HL-60/S4 (cell line): Measurements from ENCODE around the gene CNGA1.
"Not testable (repeated sequence)": the region's sequence is repeated elsewhere in the genome, so short reads cannot be mapped to it uniquely, and the experiment has no call there.

Source experiments
- in situ Hi-C: fragments of 300-500 bp; cut with MboI; formaldehyde crosslinking; loops from 2 replicates; pipeline ENCODE4 v1.14.3; 2022; ENCODE audit warnings: low sequenced_read_pairs

CNGA1 gene

DNA sequence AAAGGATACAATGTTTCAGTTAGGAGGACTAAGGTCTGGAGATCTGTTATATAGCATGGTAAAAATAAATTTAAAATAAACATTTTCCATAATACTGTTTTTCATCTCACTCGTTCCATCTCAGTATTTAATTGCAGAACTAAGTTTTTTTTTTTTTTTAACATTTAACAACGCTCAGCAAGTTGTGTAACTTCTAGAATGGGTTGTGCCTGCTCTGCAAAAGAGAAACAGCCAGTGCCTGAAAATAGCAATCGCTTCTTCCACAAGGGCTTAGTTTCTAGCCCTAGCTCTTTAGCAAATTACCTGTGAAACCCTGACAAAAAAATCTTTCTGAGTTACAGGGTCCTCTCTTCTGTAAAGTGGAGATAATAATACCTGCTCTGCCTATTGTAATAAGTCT lies 41.9 kb downstream of the CNGA1 start:
- in situ Hi-C loops, result no loop called here

DNA sequence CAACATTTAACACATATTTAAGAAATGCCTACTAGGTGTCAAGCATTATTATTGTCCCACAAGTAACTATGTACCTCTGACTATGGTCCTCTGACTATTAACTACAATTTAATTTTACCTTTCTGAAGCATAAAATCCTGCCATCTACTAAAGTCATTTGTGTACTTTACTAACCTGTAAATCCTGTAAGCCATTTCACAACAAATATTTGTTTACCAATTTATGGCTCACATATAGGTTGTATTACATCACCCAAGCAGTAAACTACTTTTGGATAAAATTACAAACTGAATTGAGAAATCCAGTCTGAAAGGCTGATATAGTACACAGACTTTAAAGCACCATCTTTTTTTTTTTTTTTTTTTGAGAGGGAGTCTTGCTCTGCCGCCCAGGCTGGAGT lies 43.8 kb downstream of the CNGA1 start:
- in situ Hi-C loops, result no loop called here

DNA sequence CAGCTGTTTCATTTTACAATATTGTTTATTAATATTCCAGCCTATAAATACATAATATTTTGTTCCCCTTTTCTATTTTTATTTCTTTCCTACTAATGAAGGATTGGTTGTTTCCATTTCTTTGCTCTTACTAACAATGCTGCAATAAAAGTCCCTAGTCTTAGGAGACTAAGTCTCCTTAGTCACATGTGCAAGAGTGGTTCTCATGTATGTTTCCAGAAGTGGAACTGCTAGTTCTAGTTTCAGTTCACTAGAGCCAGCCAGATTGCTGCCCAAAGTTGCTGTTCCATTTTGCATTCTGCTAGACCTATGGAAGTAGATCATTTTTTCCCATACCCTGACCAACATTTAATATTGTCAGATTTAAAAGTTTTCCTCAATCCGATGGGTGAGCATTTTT lies 44.3 kb downstream of the CNGA1 start:
- in situ Hi-C loops, result no loop called here

DNA sequence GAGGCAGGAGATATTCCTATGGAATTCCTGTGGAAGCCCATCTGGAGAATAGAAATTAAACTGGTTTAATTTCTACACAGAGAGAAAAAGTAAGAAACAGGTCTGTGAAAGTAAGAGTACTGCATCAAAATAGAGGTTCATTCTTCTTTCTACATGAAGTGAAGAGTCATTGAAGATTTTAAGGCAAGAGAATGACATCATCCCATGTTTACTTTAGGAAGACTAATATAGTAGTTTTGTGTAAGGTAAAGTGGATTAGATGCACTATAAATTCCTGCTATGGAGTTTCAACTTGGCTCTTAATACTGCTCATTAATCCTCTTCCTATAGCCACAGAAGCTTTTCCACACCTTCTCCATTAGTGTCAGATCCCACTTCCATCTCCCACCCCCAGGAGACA lies 47.6 kb downstream of the CNGA1 start:
- in situ Hi-C loops, result no loop called here

DNA sequence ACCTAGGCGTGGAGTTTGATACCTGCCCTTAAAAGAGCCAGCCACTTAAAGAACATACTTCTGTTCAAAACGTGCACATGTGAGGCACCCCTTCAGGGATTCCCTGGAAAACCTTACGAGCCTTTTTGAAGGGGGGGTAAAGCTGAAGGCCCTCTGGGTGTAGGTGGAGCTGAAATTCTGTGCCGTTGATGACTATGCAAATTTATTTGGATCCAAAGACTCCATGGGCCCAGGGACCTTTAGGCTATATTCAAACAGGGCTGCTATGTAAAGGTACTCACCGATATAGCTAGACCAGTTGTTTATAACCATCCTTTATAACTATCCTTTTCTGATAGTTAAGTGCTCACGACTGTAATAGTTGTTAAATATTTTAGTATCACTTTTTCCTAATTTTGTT lies 61.8 kb downstream of the CNGA1 start:
- in situ Hi-C loops, result no loop called here

DNA sequence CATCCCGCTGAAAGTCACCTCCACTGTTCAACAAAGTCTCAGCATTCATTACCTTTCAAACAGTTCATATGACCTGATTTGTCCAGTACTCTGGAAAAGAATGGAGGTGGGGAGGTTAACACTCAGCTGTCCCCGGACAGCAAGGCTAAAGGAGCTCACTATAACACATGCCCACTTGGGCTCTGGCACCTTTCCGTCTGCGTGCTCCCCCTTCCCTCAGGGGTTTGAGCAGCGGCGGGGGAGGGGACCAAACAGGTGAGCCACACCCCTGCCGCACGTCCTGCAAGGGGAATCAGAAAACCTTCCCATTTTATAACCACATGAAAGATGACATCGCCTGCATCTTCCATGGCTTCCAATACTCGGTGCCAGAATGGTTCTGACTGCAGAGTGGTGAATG lies 62.2 kb downstream of the CNGA1 start:
- in situ Hi-C loops, result no loop called here

DNA sequence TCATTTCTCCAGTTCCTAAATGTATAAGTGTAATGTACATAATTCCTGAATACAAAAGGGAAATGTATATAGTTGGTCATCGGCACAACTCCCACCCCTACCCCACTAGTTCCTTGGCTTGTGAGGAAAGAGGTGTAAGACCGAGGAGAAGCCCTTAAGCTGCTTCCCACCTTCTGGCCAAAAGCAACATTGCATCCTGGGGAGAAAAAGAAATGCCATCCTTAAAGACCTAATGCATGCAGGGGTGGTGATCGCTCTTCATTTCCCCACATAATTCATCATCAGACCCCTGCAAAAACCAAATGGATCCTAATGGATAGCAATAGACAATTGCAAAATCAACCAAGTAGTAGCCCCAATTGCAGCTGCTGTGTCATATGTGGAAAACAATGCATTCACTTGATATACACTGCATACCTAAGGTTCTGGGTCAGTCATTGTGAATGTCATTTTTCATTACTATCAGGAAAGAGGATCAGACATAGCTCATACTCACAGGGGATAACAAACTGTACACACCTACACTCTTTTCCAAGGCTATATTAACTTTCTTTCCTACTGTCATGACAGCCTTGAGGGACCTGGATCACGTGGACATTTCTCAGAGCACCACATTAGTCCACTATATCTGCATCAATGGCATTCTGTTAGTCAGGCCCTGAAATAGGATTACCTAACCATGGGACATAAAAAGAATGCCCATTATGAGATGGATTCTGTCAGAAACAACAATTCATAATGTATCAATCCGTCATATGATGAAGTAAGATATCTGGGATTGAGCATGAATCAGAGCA lies 70.4 kb downstream of the CNGA1 start:
- in situ Hi-C loops, result no loop called here

DNA sequence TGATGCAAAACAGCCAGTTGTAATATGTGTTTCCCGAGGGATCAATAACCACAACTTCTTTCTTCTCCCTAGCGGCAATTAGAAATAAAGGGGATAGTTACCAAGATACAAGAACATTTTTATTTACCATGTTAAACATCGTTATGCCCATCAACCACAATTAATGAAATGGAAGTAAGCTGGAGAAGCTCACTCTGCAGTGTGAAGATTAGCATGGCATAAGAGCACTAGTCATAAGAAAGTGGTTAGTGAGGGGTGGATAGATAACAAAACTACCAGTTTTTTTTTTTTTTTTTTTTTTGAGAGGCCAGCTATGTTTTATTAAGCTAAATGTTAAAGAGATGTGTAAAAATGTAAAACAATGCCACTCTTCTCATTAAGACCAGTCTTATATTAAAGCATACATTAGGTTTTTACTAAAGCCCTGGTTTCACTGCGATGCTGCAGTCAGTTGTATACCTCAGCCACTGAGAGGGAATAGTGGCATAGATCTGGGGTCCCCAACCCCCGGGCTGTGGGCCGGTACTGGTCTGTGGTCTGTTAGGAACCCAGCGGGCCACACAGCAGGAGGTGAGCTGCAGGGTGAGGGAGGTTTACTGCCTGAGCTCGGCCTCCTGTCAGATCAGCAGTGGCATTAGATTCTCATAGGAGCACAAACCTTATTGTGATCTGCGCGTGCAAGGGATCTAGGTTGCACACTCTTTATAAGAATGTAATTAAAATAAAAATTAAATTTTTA lies 74.2 kb downstream of the CNGA1 start:
- in situ Hi-C loops, result no loop called here

DNA sequence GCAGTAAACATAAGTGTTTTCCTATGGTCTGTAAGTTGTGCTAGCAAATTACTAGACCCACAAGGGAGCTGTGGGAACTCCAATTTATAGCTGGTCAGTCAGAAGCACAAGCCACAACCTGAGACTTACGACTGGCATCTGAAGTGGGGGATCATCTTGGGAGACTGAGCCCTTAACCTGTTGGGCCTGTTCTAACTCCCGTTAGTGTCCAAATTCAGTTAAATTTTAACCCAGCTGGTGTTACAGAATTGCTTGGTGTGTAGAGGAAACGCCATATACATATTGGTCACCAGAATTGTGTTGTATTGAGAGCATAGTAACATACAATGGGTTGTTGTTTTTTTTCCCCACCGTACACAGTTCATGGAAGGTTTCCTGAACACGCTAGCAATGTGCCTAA lies 77.0 kb downstream of the CNGA1 start:
- in situ Hi-C loops, result loop anchor here (10.0 kb wide), 1 partner anchor 255 kb away; no protein-coding TSS in a partner anchor

DNA sequence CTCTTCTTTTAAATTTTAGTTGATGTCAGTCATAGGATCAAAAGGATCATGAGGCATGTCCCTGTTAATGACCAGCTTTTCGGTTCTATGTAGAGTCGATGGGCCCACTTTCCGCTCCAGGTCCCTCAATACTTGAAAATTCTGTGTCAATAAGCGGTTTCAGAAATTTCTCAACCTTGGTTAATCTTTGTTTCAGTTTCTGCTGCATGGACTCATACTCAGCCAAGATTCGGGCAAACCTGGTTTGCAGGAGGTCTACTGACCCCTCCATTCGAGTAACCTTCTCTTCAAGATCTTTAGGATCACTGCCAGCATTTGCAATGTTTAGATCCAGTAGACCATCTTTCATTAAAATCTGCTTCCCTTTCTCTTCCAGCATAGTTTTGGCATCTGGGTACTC lies 80.1 kb downstream of the CNGA1 start:
- in situ Hi-C loops, result loop anchor here (10.0 kb wide), 1 partner anchor 252 kb away; no protein-coding TSS in a partner anchor

DNA sequence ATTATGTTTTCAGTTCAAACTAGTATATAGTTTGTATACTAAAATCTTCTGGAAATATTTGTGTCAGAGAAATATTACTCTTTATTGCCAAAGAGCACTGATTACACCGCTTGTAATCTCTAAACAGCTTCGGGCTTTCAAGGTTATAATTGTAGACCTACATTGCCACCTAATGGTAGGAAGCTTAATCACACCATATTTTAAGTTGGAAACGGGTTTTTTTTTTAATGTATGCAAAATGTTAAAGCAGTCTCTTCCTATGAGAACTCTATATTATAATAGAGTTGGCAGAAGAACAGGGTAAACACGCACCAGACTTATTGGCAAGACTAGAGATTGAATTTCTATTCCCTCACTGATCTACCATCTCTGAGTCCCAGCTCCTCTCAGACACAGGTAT lies 82.6 kb downstream of the CNGA1 start:
- in situ Hi-C loops, result loop anchor here (10.0 kb wide), 1 partner anchor 249 kb away; no protein-coding TSS in a partner anchor

DNA sequence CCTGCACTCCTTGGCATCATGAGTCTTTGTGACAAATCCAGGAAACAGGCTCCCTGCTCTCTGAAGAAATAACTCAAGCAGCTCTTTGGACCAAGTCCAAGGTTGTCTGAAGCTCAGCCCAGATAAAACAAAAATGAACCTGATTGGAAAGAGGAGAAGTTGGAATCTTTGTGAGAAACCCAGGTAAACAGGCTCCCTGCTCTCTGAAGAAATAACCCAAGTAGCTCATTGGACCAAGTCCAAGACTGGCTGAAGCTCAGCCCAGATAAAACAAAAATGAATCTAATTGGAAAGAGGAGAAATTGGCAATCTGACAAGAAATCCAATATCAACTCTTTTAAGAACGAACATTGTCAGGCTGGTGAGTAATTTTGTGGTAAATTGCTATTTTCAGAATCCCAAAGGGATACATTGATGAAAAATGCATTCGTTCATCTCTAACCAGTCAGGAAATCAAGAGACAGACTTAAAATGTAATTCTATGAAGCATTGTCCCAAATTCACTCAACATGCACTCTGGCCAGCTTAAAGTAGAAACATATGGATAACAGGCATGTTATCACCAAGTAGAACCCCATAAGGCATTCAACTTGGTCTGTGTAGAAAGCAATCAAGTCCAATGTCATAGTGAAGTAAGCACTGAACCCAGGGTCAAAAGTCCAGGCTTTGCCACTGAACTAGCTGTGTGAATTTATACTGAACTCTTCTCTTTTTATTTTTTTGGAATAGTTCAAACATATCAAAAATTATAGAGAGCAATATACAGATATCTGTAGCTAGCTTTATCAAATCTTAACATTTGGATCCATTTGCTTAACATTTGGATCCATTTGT lies 85.3 kb downstream of the CNGA1 start:
- in situ Hi-C loops, result loop anchor here (10.0 kb wide), 1 partner anchor 246 kb away; no protein-coding TSS in a partner anchor

DNA sequence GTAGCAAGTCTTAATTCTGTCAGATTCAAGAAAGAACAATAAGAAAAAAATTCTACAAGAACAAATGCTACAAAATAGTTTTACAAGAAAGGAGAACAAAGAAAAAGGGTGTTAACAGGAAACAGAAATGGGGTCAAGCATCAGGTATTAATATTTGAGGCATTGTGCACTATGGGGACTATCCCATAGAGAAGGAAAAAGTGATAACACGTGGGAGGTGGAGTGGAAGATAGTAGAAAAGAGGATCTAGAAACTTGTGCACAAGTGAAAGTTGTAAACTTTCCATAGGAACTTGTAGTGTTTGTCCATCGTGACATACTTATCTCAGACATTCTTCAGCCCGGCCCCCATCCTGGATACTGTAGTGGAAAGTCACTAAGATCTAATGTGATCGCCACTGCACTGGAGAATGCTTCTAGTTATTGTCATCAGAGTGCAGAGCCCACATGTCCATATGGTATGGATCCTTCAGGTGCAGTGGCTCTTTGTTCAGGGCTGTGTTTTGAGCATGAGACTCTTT lies 86.7 kb downstream of the CNGA1 start:
- in situ Hi-C loops, result loop anchor here (10.0 kb wide), 2 partner anchors 225 to 245 kb away; no protein-coding TSS in a partner anchor

DNA sequence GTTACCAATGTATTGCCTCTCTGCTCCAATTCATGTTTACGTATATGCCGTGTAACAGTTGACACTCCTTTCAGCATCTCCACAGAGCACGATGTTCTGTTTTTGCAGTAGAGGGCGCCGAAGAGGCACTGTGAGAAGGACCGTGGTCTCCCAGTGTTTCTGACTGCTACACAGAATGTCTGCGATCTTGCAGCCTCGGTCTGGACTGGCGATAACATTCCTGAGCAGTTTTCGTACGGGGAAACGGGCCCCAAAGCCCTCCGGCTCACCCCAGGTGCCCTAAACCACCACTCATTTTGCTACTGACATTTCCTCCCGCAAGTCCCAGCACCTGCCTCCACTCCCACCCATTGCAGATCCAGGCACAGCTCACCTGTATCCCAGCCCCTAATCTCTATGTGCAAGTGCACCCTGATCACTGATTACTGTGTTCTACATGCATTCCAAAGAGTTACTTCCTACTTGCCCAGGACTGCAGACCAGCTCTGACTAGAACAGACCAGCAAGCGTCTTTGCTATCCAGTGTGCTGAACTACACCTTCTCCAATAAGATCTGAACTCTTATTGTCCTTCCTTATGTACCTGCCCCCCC lies 89.7 kb downstream of the CNGA1 start:
- in situ Hi-C loops, result loop anchor here (10.0 kb wide), 1 partner anchor 222 kb away; no protein-coding TSS in a partner anchor

DNA sequence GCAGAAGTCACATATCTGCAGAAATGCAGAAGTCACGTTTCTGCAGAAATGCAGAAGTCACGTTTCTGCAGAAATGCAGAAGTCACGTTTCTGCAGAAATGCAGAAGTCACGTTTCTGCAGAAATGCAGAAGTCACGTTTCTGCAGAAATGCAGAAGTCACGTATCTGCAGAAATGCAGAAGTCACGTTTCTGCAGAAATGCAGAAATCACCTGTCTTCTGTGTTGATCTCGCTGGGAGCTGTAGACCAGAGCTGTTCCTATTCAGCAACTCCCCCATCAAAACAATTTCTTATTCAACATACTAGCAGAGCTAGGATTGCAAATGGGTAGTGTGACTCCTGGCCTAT lies 93.2 kb downstream of the CNGA1 start:
- in situ Hi-C loops, result loop anchor here (10.0 kb wide), 1 partner anchor 218 kb away; no protein-coding TSS in a partner anchor

DNA sequence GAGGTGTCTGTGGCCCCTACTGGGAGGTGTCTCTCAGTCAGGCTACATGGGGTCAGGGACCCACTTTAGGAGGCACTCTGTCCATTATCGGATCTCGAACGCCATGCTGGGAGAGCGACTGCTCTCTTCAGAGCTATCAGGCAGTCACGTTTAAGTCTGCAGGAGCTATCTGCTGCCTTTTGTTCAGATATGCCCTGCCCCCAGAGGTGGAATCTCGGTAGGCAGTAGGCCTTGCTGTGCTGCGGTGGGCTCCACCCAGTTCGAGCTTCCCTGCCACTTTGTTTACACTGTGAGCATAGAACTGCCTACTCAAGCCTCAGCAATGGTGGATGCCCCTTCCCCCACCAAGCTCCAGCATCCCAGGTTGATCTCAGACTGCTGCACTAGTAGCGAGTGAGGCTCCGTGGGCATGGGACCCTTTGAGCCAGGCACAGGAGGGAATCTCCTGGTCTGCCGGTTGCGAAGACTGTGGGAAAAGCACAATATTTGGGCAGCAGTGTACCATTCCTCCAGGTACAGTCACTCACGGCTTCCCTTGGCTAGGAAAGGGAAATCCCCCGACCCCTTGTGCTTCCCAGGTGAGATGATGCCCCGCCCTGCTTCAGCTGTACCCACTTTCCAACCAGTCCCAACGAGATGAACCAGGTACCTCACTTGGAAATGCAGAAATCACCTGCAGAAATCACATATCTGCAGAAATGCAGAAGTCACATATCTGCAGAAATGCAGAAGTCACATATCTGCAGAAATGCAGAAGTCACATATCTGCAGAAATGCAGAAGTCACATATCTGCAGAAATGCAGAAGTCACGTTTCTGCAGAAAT lies 93.8 kb downstream of the CNGA1 start:
- in situ Hi-C loops, result loop anchor here (10.0 kb wide), 1 partner anchor 218 kb away; no protein-coding TSS in a partner anchor

DNA sequence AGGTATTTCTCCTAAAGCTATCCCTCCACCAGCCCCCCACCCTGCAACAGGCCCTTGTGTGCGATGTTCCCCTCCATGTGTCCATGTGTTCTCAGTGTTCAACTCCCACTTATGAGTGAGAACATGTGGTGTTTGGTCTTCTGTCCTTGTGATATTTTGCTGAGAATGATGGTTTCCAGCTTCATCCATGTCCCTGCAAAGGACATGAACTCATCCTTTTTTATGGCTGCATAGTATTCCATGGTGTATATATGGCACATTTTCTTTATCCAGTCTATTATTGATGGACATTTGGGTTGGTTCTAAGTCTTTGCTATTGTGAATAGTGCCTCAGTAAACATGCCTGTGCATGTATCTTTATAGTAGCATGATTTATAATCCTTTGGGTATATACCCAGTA lies 99.3 kb downstream of the CNGA1 start:
- in situ Hi-C loops, result not testable (repeated sequence)

DNA sequence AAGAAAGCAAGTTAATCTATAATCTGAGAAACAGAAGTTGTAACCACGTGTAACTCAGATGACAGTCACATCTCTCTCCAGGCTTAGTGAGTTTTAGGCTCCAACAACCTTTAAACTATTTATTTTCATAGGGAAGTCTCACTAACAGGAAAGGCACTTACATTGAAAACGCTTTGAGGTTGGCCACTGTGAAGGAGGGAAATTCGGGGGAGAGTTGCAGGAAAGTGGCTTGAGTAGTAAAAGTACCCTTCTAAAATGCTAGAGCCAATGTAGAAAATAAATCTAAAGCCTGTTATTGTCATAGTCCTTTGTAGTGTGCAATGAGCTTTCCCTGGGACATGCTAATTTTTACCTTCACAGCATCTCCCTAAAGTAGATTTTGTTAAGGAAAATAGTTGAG lies 101.1 kb downstream of the CNGA1 start:
- in situ Hi-C loops, result no loop called here

DNA sequence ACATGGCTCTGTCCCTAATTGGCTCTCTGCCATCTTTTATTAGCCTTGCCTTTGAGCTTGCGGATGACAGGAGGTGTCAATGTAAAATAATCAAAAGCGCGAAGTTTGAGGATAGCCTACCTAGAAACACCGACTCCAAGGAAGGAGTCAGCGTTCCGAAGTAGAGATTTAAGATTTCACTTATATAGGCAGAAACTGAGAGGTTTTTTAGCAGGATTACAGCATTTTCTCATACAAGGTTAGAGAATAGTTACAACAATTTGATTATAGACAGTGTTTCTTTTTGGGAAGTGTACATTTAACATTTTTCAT lies 101.6 kb downstream of the CNGA1 start:
- in situ Hi-C loops, result no loop called here
